ENCODE measurements around the gene ZNF556. TPM values are rescaled to one million over a fixed set of nuclear protein-coding genes. Genes with fewer than 3 reads are reported as not detected.

The ZNF556 gene
- total RNA-seq (2014; rRNA removed; shearing (Covaris generic)) (not detected in 2 replicates), polyA plus RNA-seq (2016; fragmentation: Nextera tagmentation; extraction: Ambion mirVana) (not detected in 2 replicates)
- long read RNA-seq = 0 reads

DNA sequence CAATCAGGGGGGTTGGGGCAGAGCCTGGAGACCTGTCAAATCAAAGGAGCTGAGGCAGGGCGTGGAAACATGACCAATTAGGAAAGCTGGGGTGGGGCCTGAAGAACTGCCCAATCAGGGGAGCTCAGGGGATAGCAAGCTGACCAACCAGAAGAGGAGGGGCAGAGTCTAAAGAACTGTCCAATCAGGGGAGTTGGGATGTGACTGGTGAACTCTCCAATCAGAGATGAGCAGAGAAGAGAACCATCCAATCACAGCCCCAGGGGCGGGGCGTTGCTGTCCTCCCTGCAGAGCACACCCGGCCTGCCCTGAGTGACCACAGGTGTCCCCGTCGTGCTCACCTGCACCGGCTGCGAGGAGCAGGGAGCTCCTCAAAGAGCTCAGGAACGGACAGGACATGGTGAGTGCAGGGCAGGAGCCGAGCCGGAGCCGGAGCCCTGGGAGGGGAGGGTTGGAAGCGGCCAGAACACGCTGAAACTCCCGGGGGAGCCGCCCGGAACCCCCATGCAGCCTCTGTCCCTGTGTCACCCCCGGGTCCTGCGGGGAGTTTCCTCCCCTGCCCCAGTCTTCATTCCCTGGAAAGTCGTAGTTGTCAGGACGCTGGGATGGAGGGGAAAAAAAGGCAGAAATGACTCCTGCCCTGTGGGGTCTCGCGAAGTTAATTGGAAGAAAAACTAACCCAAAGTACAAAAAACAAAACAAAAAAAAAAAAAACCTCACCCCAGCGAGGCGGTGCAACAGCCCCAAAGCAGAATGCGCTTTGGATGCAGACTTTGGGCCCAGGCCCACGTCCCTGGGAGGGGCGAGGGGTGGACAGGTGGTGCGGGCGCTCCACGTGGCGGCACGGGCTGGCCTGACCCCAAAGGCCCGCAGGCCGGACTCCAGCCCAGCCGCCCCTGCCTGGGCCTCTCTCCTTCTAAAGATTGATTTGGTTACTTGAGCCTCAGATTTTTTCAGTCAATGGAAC is at the start of gene ZNF556:
ZNF556 (plus strand) TSS at position 311 of the 967 bp plus-strand sequence; CDS start at position 398, 87 bp downstream.
- ATAC-seq (no peak), DNase-seq (ENCODE audit: low spot score) (peak; percentile 7)
- Histone ChIP-seq H4K20me1 (replicated peaks; ENCODE audit: insufficient read depth) (no peaks in the 10 kb centered on the region), H3F3A (replicated peaks; ENCODE audit: low read depth) (no peaks in the 10 kb centered on the region), H3K4me2 (no peak within 1 kb of the TSS), H3K4me3 (no peak within 1 kb of the TSS), H3K27ac (ENCODE audit: low read depth) (no peak within 1 kb of the TSS), H3K4me1 (ENCODE audit: insufficient read depth) (no peaks in the 10 kb centered on the region), H3K27me3 (ENCODE audit: insufficient read depth) (no peaks in the 10 kb centered on the region), H2AFZ (no peak within 1 kb of the TSS), H3K9me2 (ENCODE audit: insufficient read depth) (no peaks in the 10 kb centered on the region), H3K36me3 (ENCODE audit: insufficient read depth) (no peaks in the 10 kb centered on the region), H3K79me2 (replicated peaks; ENCODE audit: insufficient read depth) (no peaks in the 10 kb centered on the region)
- no peaks in the 10 kb centered on the region for H3K4me1 Mint-ChIP-seq
- TF ChIP-seq JUNB (IDR thresholded peaks at IDR 0.05; ENCODE audit: unreplicated experiment) = no peak
- no peak for TF ChIP-seq NANOG (IDR thresholded peaks at IDR 0.05; ENCODE audit: borderline replicate concordance)
- TF ChIP-seq, protein P1, sequence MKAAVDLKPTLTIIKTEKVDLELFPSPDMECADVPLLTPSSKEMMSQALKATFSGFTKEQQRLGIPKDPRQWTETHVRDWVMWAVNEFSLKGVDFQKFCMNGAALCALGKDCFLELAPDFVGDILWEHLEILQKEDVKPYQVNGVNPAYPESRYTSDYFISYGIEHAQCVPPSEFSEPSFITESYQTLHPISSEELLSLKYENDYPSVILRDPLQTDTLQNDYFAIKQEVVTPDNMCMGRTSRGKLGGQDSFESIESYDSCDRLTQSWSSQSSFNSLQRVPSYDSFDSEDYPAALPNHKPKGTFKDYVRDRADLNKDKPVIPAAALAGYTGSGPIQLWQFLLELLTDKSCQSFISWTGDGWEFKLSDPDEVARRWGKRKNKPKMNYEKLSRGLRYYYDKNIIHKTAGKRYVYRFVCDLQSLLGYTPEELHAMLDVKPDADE (IDR thresholded peaks at IDR 0.05) = no peak
- TF ChIP-seq CREB1 (CRISPR knock-in tag; IDR thresholded peaks at IDR 0.05; ENCODE audit: low read depth) = no peak
- no peak for TF ChIP-seq ZNF331 (CRISPR knock-in tag; IDR thresholded peaks at IDR 0.05; ENCODE audit: low read depth)
- no peak for TF ChIP-seq POLR2AphosphoS5 (IDR thresholded peaks at IDR 0.05; ENCODE audit: low read depth)
- TF ChIP-seq ZNF114 (CRISPR knock-in tag; IDR thresholded peaks at IDR 0.05) = no peak
- TF ChIP-seq, protein P2, sequence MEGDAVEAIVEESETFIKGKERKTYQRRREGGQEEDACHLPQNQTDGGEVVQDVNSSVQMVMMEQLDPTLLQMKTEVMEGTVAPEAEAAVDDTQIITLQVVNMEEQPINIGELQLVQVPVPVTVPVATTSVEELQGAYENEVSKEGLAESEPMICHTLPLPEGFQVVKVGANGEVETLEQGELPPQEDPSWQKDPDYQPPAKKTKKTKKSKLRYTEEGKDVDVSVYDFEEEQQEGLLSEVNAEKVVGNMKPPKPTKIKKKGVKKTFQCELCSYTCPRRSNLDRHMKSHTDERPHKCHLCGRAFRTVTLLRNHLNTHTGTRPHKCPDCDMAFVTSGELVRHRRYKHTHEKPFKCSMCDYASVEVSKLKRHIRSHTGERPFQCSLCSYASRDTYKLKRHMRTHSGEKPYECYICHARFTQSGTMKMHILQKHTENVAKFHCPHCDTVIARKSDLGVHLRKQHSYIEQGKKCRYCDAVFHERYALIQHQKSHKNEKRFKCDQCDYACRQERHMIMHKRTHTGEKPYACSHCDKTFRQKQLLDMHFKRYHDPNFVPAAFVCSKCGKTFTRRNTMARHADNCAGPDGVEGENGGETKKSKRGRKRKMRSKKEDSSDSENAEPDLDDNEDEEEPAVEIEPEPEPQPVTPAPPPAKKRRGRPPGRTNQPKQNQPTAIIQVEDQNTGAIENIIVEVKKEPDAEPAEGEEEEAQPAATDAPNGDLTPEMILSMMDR (conservative IDR thresholded peaks at IDR 0.05; ENCODE audit: low read depth in 2 of 2) = no peak
- no peak for TF ChIP-seq STAT1 (IDR thresholded peaks at IDR 0.05; ENCODE audit: unreplicated experiment)
- no peak for TF ChIP-seq EZH2phosphoT487 (IDR thresholded peaks at IDR 0.05; ENCODE audit: unreplicated experiment)
- TF ChIP-seq, protein P3, sequence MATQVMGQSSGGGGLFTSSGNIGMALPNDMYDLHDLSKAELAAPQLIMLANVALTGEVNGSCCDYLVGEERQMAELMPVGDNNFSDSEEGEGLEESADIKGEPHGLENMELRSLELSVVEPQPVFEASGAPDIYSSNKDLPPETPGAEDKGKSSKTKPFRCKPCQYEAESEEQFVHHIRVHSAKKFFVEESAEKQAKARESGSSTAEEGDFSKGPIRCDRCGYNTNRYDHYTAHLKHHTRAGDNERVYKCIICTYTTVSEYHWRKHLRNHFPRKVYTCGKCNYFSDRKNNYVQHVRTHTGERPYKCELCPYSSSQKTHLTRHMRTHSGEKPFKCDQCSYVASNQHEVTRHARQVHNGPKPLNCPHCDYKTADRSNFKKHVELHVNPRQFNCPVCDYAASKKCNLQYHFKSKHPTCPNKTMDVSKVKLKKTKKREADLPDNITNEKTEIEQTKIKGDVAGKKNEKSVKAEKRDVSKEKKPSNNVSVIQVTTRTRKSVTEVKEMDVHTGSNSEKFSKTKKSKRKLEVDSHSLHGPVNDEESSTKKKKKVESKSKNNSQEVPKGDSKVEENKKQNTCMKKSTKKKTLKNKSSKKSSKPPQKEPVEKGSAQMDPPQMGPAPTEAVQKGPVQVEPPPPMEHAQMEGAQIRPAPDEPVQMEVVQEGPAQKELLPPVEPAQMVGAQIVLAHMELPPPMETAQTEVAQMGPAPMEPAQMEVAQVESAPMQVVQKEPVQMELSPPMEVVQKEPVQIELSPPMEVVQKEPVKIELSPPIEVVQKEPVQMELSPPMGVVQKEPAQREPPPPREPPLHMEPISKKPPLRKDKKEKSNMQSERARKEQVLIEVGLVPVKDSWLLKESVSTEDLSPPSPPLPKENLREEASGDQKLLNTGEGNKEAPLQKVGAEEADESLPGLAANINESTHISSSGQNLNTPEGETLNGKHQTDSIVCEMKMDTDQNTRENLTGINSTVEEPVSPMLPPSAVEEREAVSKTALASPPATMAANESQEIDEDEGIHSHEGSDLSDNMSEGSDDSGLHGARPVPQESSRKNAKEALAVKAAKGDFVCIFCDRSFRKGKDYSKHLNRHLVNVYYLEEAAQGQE (IDR thresholded peaks at IDR 0.05; ENCODE audit: unreplicated experiment) = no peak
- TF ChIP-seq EZH2 (IDR thresholded peaks at IDR 0.05; ENCODE audit: low read depth, unreplicated experiment) = no peak
- TF ChIP-seq, protein P4, sequence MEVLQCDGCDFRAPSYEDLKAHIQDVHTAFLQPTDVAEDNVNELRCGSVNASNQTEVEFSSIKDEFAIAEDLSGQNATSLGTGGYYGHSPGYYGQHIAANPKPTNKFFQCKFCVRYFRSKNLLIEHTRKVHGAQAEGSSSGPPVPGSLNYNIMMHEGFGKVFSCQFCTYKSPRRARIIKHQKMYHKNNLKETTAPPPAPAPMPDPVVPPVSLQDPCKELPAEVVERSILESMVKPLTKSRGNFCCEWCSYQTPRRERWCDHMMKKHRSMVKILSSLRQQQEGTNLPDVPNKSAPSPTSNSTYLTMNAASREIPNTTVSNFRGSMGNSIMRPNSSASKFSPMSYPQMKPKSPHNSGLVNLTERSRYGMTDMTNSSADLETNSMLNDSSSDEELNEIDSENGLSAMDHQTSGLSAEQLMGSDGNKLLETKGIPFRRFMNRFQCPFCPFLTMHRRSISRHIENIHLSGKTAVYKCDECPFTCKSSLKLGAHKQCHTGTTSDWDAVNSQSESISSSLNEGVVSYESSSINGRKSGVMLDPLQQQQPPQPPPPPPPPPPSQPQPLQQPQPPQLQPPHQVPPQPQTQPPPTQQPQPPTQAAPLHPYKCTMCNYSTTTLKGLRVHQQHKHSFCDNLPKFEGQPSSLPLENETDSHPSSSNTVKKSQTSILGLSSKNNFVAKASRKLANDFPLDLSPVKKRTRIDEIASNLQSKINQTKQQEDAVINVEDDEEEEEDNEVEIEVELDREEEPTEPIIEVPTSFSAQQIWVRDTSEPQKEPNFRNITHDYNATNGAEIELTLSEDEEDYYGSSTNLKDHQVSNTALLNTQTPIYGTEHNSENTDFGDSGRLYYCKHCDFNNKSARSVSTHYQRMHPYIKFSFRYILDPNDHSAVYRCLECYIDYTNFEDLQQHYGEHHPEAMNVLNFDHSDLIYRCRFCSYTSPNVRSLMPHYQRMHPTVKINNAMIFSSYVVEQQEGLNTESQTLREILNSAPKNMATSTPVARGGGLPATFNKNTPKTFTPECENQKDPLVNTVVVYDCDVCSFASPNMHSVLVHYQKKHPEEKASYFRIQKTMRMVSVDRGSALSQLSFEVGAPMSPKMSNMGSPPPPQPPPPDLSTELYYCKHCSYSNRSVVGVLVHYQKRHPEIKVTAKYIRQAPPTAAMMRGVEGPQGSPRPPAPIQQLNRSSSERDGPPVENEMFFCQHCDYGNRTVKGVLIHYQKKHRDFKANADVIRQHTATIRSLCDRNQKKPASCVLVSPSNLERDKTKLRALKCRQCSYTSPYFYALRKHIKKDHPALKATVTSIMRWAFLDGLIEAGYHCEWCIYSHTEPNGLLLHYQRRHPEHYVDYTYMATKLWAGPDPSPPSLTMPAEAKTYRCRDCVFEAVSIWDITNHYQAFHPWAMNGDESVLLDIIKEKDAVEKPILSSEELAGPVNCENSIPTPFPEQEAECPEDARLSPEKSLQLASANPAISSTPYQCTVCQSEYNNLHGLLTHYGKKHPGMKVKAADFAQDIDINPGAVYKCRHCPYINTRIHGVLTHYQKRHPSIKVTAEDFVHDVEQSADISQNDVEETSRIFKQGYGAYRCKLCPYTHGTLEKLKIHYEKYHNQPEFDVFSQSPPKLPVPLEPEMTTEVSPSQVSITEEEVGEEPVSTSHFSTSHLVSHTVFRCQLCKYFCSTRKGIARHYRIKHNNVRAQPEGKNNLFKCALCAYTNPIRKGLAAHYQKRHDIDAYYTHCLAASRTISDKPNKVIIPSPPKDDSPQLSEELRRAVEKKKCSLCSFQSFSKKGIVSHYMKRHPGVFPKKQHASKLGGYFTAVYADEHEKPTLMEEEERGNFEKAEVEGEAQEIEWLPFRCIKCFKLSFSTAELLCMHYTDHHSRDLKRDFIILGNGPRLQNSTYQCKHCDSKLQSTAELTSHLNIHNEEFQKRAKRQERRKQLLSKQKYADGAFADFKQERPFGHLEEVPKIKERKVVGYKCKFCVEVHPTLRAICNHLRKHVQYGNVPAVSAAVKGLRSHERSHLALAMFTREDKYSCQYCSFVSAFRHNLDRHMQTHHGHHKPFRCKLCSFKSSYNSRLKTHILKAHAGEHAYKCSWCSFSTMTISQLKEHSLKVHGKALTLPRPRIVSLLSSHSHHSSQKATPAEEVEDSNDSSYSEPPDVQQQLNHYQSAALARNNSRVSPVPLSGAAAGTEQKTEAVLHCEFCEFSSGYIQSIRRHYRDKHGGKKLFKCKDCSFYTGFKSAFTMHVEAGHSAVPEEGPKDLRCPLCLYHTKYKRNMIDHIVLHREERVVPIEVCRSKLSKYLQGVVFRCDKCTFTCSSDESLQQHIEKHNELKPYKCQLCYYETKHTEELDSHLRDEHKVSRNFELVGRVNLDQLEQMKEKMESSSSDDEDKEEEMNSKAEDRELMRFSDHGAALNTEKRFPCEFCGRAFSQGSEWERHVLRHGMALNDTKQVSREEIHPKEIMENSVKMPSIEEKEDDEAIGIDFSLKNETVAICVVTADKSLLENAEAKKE (CRISPR knock-in tag; IDR thresholded peaks at IDR 0.05) = no peak
- peaks cover 46% of the 10 kb centered on the region for H3K36me3 Mint-ChIP-seq (ENCODE audit: low read depth)
- H3K27ac Mint-ChIP-seq = no peak within 1 kb of the TSS
- H3K4me3 Mint-ChIP-seq = no peak within 1 kb of the TSS
- peaks cover 92% of the 10 kb centered on the region for H3K9me3 Mint-ChIP-seq
- H3K27me3 Mint-ChIP-seq (ENCODE audit: insufficient read depth, low read depth, poor library complexity) = peaks cover 5% of the 10 kb centered on the region

All from GM23338 (cell line).